Right hindlimb (tissue), 1 donor: ENCODE results near the gene ZNF516.
"Not testable (repeated sequence)": the region's sequence is repeated elsewhere in the genome, so short reads cannot be mapped to it uniquely, and the experiment has no call there.

Experiments
- DNase-seq: peaks from one replicate; pipeline ENCODE4 v3.0.0-alpha.2; 2018

ZNF516 gene

DNA sequence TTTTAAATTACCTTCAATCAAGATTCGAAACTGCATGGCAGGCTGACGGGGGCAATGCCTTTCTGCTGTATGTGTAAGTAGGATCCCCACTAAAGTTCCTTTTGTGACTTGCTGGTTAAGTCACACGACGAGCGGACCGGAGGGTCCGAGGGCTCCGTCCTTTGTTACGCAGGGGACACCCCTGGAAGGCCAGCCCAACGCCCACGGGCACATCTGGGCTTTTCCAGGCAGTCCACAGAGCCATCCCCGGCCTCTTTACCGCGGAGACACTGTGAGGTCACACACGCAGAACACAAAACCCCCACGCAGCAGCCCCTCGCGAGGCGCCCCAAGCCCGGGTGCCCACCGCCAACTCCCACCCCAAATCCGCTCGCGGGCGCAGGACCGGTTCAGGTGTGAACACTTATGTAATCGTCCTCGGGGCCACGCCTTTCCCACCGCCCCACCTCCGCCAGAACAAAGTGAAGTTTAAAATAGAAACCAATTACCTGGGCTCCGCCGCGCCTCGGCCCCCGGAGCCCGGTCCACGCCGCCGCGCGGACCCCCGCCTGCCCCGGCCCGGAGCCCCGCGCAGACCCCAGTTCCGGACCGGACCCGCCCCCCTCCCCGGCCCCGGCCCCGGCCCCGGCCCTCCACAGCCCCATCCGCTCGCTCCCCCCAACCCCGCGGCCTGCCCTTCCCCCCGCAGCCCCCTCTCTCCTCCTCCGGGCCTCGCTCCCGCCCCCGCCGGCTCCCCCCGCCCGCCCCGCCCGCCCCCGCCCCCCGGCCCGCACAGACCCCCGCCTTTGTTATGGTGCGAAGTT lies 4.2 kb downstream of the ZNF516 start:
- DNase-seq, result peak; percentile 66

DNA sequence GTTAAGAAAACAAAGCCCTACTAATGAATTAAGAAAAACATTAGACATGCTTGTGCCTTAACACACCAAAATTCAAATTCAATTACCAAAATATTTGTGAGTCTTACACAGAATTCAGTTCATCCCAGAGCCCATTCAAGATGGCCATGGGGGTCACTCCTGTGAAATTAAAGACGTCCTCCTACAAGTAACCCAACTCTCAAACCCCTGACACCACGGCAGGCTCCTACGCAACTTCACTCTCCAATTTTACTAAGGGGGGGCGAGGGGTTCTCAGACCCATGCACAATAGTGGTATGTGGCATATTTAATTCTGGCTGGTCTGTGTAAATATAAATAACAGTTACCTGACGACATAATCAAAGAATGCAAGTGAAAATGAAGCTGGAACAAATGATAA lies 5.0 kb downstream of the ZNF516 start:
- no peak for DNase-seq

DNA sequence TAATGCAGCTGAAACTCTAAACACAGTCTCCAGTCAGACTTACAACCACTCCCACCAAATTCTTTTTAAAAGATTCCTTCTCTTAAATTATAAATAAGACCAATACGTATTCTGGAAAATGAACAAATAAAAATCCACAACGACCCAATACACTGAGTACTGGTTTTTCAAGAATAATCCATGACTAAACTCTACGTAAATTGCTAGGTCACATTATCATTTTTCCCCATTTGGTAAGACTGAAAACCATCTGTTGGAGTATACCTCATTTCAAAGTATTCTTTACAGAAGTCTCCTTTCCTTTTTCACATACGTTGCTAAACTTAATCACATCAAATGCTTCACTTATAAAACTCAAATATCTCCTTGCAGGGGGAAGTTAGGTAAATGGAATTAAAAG lies 6.0 kb downstream of the ZNF516 start:
- no peak for DNase-seq

DNA sequence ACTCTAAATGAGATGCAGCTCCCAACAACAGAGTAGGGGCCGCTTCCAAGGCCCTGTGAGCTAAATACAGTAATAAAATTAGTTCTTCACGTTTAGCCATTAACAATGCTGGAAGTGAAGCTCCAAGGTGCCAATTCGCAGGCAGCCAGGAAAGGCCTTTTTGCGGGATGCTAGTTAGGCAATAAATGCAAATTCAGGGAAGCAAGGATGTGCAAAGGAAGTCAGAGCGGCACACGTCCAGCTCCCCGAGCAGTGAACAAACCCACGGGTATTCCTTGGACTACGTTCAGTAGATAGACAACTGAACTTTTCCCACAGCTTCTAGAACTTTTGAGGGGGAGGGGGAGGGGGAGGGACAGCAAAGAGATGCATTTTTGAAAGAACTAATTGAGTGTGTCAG lies 6.9 kb downstream of the ZNF516 start:
- no peak for DNase-seq

DNA sequence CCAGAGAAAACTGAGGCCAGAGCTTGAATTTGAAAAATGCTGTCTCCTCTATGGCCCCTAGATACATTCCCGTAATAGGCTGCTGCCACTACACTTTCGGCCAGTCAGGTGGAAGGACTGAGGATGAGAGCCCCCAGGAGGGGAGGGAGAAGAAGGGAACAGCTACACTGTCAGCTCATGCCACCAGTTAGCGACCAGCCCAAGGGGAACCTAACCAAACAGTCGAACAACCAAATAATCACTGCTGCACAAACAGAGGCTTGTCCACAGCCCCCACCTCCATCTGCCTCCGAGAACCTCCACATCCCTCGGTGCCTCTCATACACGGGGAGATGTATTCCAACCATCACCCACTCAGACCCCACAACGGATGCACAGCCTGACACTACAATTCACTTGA lies 7.3 kb downstream of the ZNF516 start:
- DNase-seq, result peak; percentile 33

DNA sequence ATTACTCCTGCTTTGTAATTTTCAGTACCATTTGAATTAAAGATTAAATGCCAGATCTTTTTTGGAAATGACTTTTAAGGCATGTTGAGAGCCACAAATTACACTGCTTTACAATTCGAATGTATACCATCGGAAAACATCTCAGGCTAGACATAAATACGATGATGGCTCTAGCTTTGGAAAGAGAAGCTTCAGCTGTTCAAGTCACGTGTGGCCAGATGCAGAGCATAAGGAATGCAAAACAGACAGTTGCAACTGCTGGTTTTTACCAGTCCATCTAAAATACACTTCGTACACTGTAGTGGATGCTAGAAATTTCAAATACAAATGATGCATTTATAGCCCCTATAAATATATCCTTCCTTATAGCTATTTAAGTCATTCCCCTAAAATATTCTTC lies 8.0 kb downstream of the ZNF516 start:
- DNase-seq, result peak; percentile 57

DNA sequence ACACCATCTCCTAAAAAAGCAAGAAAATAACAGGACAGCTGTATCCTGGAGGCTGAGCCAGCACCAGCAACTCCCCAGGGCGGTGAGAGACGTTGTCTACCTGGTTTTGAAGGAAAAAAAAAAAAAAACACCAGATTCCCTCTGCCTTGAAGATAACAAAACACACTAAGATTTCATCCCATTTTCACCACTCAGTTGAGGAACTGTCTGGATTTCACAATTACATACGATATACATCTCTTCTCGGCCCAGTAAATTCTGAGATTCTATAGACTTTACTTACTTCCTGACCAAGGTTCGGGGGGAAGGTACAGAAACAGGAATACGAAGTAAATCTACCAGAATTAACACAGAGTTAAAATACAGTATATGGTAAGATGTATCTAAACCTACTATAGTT lies 8.5 kb downstream of the ZNF516 start:
- DNase-seq, result no peak

DNA sequence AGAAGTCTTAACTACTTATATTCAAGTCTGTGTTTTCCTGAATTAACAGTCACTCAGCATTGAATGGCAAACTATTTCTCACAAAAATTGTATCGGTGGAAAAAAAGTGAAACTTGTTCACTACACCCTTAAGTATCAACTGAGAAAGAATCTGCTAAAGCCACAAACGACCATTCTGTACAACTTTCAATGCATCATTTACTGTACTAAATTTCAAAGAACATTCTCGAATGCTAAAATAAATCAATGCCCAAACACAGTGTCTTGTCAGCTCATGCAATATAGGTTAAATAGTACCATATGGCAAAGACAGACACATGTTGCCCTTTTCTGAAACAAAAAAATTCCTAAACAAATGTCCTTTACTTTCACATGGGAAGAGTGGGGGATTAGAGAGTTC lies 9.0 kb downstream of the ZNF516 start:
- no peak for DNase-seq

DNA sequence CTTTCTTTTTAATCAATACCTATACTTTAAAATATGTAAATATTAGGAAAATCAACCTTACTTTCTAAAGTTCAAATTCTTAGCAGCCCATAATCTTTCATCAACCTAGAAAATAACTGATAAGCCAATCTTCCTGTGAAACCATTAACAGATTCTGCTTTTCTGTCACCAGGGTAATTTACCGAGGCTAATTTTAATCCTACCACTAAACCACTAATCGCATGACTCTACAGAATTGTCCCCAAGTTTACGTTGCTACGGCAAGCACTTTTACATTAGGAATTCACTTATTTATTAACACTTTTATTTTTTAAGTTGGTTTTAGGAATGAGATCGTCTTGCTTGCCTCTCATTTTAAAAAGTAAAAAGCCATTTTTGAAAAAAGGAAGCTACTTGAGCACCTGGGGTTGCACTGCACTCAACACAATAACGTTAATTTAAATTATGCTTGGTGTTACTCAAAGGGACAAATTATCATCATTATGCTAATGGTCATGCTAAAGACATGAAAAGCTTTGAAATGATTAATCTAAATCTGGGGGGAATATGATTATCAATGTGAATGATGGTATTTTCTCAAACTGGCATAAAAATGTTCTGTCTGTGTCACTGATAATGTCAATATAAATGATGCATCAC lies 10.2 kb downstream of the ZNF516 start:
- no peak for DNase-seq

DNA sequence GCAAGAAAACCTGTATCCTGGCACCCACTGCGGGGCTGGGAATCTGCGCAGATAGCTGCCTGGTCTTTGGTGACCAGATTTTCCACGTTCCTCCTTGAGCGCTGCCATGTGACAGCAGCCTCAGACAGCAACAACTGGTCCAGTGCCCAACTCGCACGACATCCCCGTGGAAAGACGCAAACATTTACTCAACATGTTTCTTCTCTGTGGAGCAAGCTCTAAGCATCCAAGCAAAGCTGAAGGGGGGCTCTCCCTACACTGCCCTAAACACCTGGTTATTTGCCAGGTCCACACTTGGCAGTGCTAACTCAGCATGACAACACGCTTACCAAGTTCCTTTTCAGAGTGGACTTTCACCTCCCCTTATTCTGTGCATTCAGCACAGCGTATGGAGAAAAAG lies 11.3 kb downstream of the ZNF516 start:
- DNase-seq, result no peak

DNA sequence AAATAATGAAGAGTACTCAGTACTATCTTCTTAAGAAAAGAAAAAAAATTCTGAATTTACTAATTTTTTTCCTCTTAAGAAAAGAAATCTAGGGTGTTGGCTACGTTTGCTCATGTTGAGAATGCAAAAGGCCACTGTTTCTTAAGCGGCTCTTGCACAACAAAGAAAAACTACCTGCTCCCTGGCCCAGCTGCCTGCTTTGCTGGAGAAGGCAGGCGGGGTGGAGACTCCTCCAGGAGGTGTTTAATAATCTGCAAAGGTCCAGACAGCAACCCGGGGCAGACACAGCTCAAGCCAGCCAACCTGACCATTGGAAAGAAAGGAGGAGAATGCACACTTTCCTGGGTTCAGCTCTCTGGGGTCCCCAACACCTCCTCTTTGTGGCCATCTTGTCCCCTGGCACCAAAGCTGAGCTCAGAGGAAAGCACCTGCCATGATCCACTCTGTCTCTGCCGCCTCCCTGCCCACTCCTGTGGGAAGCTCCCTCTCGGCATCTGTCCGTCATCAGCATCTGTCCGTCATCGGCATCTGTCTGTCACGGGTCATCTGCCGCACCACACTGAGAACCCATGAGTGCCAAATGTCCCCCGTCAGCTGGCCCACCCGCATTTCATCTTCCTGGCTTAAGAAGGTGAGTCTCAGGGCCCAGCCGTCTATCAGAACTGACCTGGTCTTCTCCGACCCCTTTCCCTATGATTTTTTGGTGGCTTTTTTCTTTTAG lies 11.9 kb downstream of the ZNF516 start:
- no peak for DNase-seq

DNA sequence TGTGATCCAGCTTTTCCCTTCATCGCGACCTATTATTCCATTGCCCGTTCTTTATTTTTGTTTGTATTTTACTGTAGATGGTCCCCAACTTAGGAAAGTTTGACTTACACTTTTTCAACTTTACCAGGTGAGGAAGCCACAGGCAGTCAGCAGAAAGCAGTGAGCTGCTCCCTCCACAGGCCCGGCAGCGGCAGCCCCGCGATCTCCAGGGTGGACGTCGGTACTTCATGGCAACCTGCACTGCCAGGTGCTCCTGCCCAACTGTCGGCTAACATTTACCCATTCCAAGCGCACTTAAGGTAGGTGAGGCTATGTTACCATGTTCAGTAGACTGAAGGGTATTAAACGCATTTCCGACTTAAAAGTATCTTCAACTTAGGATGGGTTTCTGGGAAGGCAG lies 12.8 kb downstream of the ZNF516 start:
- no peak for DNase-seq

DNA sequence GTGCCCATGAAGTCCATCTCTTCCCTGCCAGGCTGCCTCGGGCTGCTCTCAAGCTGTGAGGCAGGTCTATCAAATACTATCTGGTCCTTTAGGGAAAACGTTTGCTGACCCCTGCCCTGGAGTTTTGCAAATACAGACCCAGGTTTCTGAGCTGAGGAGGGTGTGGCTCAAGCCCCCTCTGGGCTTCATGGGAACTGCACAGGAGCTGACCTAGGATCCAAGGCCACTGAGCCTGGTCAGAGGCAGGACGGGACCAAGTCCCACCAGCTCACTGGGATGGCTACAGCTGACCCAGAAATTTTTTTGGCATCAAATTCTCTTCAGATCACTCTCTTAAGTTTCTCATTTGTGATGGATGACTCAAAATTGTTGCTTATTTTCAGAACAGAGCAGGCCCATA lies 14.1 kb downstream of the ZNF516 start:
- no peak for DNase-seq

DNA sequence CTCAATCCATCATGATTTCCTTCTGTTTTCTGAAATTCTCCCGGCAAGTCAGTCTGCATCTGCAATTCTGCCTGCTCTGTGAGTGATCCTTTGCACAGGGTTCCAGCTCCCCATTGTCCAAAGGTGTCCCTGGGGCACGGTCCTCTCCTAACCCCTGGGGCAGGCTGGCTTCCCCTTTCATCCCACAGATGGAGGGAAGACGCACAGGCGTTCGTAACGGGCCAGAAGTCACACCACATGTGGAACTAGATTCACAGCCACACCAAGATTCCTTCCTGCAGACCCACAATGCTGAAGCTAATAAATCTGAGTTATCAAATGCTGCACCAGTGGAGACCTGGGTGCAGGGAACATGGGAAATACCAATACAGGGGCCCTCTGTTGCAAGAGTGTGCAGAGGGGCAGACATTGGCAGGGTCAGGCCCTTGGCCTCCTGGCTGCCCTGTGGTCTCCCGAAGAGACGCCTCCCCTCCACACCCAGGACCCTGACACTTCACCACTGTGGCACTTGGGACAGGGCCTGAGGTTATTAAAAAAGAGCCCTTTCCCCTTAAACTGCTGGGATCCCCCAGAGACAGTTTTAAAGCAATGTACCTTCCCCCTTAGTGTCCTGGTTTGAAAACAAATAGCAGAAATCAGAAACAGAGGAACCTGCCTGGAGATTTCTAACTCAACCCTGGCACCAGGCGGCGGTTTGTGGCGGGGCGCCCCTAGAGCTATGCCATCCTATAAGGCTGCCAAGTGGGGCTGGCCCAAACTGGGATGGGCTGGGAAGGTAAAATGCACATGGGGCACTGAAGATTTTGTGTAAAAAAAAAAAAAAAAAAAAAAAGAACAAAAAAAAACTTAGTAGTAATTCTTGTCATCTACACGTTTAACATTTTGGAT lies 15.4 kb downstream of the ZNF516 start:
- no peak for DNase-seq

DNA sequence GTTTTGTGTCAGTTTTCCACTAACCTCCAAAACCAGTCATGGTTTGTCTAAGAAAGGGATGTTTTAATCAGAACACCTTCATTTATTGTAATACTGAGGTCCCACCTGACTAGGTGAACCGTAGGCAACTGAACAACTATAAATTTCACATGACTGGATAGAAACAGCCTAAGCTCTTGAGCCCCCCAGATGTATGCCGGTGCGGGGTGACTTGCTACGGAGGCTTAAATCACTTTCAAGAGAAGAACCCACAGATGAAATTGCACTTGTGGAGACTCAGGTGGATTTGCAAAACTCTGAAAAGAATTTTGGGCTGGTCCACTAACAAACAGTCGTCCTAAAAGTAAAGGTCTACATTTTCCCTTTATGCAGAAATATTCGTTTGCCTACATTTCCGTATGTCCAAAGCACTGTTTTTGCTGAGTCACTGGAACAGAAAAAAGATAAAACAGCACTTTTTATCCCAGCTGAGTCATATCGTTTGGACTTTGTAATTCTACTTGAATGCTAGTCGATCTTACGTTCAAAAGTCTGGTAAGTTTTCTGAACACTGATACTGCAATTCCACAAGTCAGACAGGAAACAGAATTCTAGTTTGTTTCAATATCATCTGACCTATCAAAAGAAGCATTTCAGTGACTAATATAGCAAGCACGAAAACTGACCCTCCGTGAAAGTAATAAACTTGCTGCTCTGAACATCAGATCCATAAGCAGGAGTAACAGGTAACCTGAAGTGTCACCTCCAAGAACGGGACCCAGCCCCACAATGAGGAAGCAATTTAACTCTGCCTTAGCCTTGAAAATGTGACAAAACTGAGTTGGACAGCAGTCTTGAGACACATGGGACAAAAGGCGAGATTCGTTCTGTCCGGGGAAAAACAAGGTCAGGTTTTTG lies 18.1 kb downstream of the ZNF516 start:
- DNase-seq, result no peak

DNA sequence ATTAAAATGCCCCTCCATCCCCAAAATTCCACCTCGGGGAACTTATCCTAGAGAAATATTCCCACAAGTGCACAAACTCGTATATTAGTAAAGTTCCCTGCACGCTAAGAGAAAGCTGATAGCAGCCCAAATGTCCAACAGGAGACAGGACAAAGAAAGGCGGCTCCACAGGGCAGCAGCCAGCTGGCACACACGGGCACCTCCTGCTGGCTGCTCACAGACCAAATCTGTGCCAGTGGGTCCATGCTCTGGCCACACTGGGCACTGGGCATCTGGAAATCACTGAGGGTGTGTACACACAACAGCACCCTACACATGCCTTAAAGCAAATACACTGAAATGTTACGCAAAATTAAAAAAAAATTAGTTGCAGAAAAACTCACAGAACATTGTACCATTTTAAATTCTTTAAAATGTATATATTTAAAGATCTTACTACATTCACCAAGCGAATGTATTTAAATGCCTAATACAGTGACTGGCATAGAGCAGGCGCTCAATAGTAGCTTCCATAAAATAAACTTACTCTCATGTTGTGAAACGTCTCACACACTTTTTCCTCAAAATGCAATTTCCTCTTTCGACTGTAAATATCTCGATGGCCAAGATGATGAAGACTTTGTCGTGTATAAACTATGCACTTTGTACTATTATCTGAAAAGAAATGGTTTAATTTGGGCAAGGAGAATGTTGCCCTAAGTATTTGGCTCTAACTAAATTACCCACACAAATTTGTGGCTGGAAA lies 19.4 kb downstream of the ZNF516 start:
- DNase-seq, result no peak

DNA sequence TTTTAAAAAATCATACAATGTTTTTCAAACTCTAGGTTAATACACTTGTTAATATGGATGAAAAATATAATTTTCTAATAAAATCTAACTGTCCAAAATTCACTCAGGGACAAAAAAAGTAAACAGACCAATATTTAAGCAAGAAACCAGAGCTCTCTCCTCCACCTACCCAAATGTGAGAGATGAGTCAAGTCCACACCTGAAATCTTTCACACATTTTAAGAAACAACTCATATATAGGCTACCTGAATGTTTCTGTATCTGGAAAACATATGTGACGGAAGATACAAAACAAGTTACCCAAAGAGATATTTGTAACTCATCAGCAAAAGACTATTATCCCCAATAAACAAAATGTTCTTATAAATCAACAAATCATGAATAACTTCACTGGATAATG lies 20.2 kb downstream of the ZNF516 start:
- DNase-seq, result no peak

DNA sequence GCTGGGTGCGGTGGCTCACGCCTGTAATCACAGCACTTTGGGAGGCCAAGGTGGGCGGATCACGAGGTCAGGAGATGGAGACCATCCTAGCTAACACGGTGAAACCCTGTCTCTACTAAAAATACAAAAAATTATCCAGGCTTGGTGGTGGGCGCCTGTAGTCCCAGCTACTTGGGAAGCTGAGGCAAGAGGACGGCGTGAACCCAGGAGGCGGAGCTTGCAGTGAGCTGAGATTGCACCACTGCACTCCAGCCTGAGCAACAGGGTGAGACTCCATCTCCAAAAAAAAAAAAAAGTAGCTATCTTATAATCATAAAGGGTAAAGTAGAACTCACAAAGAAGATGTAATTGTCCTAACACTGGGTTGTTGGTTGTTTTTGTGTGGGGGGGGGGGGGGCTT lies 21.5 kb downstream of the ZNF516 start:
- DNase-seq, result not testable (repeated sequence)

DNA sequence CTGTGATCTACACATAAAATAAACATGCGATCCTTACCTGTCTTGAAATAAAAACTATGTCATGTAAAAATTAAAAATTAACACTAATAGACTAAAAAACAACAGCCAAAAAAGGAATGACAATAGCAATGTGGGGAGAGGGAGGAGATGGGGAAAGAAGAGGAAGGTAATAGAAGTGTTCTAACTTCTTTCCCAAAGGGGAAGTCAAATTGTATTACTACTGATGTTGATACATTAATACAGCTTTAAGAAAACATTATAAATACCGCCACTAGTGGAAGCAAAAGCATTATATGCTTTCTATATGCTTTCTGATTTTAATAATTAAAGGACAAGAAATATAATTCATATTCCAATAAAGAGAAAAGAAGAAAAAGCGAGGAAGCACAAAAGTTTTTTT lies 22.2 kb downstream of the ZNF516 start:
- no peak for DNase-seq

DNA sequence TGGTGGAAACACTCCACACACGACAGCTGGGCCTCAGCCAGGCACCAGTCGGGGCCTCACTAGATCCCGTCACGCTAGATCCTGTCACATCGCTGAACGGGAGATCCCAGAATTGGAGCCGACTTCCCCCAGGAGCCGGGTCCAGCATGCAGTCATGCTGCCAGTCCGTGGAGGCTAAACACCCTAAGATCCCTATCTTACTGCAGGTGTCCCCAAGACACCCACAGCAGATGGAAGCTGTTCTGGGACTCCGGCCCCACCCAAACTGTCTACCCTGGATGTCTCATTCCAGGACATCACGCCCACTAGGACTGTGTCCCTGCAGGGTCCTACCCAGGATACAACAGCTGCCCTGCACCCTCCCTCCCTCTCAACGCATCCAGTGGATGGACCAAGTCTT lies 23.4 kb downstream of the ZNF516 start:
- no peak for DNase-seq
